Fibroblast of skin of right quadriceps (primary cell): ENCODE data around the gene SUPT3H.
"Not testable (repeated sequence)": the region's sequence is repeated elsewhere in the genome, so short reads cannot be mapped to it uniquely, and the experiment has no call there.

Experiments
- DNase-seq: peaks from one replicate; pipeline ENCODE4 v3.0.0-alpha.2; 2013

The SUPT3H gene

GRCh38 chr6:45170309-45170708 lies 207.4 kb downstream of the SUPT3H start:
- DNase-seq, result no peak

GRCh38 chr6:45169815-45170214 lies 207.9 kb downstream of the SUPT3H start:
- no peak for DNase-seq

GRCh38 chr6:45163952-45164766 lies 213.6 kb downstream of the SUPT3H start:
- DNase-seq, result no peak

- DNase-seq, result no peak
These were observed 217.4 kb downstream of the SUPT3H start for GRCh38 chr6:45160305-45160704.

- DNase-seq, result no peak
These were observed 221.7 kb downstream of the SUPT3H start for GRCh38 chr6:45156075-45156474.

GRCh38 chr6:45155341-45155894 lies 222.3 kb downstream of the SUPT3H start:
- no peak for DNase-seq

GRCh38 chr6:45154679-45155078 lies 223.1 kb downstream of the SUPT3H start:
- no peak for DNase-seq

- peak; percentile 64 for DNase-seq
These were observed 228.9 kb downstream of the SUPT3H start for GRCh38 chr6:45148711-45149341.

GRCh38 chr6:45148278-45148677 lies 229.5 kb downstream of the SUPT3H start:
- peak; percentile 4 for DNase-seq

GRCh38 chr6:45145658-45146057 lies 232.1 kb downstream of the SUPT3H start:
- DNase-seq, result not testable (repeated sequence)

- DNase-seq, result no peak
These were observed 239.0 kb downstream of the SUPT3H start for GRCh38 chr6:45138765-45139164.

- DNase-seq, result no peak
These were observed 241.2 kb downstream of the SUPT3H start for GRCh38 chr6:45136495-45136894.

GRCh38 chr6:45132658-45133294 lies 245.0 kb downstream of the SUPT3H start:
- DNase-seq, result no peak

GRCh38 chr6:45132059-45132458 lies 245.7 kb downstream of the SUPT3H start:
- DNase-seq, result peak; percentile 69

GRCh38 chr6:45129051-45129450 lies 248.7 kb downstream of the SUPT3H start:
- DNase-seq, result no peak

GRCh38 chr6:45127185-45127584 lies 250.5 kb downstream of the SUPT3H start:
- no peak for DNase-seq

GRCh38 chr6:45126033-45126432 lies 251.7 kb downstream of the SUPT3H start:
- no peak for DNase-seq

- DNase-seq, result no peak
These were observed 254.7 kb downstream of the SUPT3H start for GRCh38 chr6:45123023-45123422.

GRCh38 chr6:45118754-45119153 lies 259.0 kb downstream of the SUPT3H start:
- DNase-seq, result no peak

GRCh38 chr6:45116714-45117410 lies 260.9 kb downstream of the SUPT3H start:
- DNase-seq, result peak; percentile 91

GRCh38 chr6:45115696-45116095 lies 262.0 kb downstream of the SUPT3H start:
- DNase-seq, result peak; percentile 20

- DNase-seq, result no peak
These were observed 265.0 kb downstream of the SUPT3H start for GRCh38 chr6:45112711-45113110.

- no peak for DNase-seq
These were observed 268.2 kb downstream of the SUPT3H start for GRCh38 chr6:45109551-45109950.
